ENCODE results near the gene UGT1A6.

DNA sequence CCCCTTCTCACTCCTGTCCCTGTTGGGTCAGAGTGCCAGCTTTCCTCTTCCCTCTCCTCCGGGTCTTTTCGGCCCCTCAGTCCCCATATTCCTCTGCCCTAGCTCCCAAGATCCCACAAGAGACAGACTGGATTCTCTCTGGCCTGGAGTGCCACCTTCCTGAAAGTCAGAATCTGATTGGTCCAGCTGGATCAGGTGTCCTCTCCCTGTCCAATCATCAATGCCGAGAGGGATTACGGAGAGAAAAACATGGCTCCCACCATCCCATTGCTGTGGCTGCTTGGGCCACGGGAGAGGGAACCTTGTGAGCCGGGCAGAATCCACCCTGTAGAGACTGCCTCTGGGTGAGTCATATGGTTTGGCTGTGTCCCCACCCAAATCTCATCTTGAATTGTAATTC, 82.7 kb downstream of the UGT1A6 start:
- TF ChIP-seq ZNF598 (CRISPR knock-in tag; IDR thresholded peaks at IDR 0.05; ENCODE audit: borderline replicate concordance) (no peak), ZNF136 (CRISPR knock-in tag; IDR thresholded peaks at IDR 0.05; ENCODE audit: low read depth) (no peak), FOXA1 (IDR thresholded peaks at IDR 0.05) (no peak), FOXA1 (CRISPR knock-in tag; IDR thresholded peaks at IDR 0.05) (no peak), HES4 (CRISPR knock-in tag; IDR thresholded peaks at IDR 0.05; ENCODE audit: borderline replicate concordance) (no peak), YY1 (IDR thresholded peaks at IDR 0.05; ENCODE audit: insufficient read depth, insufficient replicate concordance, low read depth, low read length) (no peak), XRCC5 (optimal IDR thresholded peaks at IDR 0.05; ENCODE audit: low read length) (no peak), SOX6 (IDR thresholded peaks at IDR 0.05) (no peak), SOX6 (CRISPR knock-in tag; IDR thresholded peaks at IDR 0.05) (no peak), CHD2 (IDR thresholded peaks at IDR 0.05; ENCODE audit: low read depth, low read length) (no peak)
- TF ChIP-seq, protein P1, sequence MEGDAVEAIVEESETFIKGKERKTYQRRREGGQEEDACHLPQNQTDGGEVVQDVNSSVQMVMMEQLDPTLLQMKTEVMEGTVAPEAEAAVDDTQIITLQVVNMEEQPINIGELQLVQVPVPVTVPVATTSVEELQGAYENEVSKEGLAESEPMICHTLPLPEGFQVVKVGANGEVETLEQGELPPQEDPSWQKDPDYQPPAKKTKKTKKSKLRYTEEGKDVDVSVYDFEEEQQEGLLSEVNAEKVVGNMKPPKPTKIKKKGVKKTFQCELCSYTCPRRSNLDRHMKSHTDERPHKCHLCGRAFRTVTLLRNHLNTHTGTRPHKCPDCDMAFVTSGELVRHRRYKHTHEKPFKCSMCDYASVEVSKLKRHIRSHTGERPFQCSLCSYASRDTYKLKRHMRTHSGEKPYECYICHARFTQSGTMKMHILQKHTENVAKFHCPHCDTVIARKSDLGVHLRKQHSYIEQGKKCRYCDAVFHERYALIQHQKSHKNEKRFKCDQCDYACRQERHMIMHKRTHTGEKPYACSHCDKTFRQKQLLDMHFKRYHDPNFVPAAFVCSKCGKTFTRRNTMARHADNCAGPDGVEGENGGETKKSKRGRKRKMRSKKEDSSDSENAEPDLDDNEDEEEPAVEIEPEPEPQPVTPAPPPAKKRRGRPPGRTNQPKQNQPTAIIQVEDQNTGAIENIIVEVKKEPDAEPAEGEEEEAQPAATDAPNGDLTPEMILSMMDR (CRISPR knock-in tag; IDR thresholded peaks at IDR 0.05) = no peak
- TF ChIP-seq, protein P2, sequence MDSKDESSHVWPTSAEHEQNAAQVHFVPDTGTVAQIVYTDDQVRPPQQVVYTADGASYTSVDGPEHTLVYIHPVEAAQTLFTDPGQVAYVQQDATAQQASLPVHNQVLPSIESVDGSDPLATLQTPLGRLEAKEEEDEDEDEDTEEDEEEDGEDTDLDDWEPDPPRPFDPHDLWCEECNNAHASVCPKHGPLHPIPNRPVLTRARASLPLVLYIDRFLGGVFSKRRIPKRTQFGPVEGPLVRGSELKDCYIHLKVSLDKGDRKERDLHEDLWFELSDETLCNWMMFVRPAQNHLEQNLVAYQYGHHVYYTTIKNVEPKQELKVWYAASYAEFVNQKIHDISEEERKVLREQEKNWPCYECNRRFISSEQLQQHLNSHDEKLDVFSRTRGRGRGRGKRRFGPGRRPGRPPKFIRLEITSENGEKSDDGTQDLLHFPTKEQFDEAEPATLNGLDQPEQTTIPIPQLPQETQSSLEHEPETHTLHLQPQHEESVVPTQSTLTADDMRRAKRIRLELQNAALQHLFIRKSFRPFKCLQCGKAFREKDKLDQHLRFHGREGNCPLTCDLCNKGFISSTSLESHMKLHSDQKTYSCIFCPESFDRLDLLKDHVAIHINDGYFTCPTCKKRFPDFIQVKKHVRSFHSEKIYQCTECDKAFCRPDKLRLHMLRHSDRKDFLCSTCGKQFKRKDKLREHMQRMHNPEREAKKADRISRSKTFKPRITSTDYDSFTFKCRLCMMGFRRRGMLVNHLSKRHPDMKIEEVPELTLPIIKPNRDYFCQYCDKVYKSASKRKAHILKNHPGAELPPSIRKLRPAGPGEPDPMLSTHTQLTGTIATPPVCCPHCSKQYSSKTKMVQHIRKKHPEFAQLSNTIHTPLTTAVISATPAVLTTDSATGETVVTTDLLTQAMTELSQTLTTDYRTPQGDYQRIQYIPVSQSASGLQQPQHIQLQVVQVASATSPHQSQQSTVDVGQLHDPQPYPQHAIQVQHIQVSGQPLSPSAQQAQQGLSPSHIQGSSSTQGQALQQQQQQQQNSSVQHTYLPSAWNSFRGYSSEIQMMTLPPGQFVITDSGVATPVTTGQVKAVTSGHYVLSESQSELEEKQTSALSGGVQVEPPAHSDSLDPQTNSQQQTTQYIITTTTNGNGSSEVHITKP (CRISPR knock-in tag; IDR thresholded peaks at IDR 0.05; ENCODE audit: low read depth) = no peak

Measured in HepG2 (cell line).